IPS-15b (cell line): ENCODE results near the gene GLMN.

Experiments
- H3K27me3 ChIP-seq: one replicate; pipeline ENCODE4 v1.6.1; 2013; ENCODE audit warnings: low read length; ENCODE audit not compliant: control insufficient read depth, insufficient read depth
- H3K36me3 ChIP-seq: one replicate; pipeline ENCODE4 v1.6.1; 2013; ENCODE audit warnings: low read length; ENCODE audit not compliant: control insufficient read depth, insufficient read depth
- H3K4me1 ChIP-seq: one replicate; pipeline ENCODE4 v1.6.1; 2013; ENCODE audit warnings: mild to moderate bottlenecking, low read length; ENCODE audit not compliant: control insufficient read depth, insufficient read depth
- H3K4me3 ChIP-seq: one replicate; pipeline ENCODE4 v1.5.1; 2013; ENCODE audit warnings: low read depth, low read length
- H3K9ac ChIP-seq: one replicate; pipeline ENCODE4 v1.6.1; 2013; ENCODE audit warnings: low read depth, mild to moderate bottlenecking, low read length
- H3K9me3 ChIP-seq: one replicate; pipeline ENCODE4 v1.6.1; 2013; ENCODE audit warnings: mild to moderate bottlenecking, low read length; ENCODE audit not compliant: control insufficient read depth, insufficient read depth

The GLMN gene, protein sequence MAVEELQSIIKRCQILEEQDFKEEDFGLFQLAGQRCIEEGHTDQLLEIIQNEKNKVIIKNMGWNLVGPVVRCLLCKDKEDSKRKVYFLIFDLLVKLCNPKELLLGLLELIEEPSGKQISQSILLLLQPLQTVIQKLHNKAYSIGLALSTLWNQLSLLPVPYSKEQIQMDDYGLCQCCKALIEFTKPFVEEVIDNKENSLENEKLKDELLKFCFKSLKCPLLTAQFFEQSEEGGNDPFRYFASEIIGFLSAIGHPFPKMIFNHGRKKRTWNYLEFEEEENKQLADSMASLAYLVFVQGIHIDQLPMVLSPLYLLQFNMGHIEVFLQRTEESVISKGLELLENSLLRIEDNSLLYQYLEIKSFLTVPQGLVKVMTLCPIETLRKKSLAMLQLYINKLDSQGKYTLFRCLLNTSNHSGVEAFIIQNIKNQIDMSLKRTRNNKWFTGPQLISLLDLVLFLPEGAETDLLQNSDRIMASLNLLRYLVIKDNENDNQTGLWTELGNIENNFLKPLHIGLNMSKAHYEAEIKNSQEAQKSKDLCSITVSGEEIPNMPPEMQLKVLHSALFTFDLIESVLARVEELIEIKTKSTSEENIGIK

DNA sequence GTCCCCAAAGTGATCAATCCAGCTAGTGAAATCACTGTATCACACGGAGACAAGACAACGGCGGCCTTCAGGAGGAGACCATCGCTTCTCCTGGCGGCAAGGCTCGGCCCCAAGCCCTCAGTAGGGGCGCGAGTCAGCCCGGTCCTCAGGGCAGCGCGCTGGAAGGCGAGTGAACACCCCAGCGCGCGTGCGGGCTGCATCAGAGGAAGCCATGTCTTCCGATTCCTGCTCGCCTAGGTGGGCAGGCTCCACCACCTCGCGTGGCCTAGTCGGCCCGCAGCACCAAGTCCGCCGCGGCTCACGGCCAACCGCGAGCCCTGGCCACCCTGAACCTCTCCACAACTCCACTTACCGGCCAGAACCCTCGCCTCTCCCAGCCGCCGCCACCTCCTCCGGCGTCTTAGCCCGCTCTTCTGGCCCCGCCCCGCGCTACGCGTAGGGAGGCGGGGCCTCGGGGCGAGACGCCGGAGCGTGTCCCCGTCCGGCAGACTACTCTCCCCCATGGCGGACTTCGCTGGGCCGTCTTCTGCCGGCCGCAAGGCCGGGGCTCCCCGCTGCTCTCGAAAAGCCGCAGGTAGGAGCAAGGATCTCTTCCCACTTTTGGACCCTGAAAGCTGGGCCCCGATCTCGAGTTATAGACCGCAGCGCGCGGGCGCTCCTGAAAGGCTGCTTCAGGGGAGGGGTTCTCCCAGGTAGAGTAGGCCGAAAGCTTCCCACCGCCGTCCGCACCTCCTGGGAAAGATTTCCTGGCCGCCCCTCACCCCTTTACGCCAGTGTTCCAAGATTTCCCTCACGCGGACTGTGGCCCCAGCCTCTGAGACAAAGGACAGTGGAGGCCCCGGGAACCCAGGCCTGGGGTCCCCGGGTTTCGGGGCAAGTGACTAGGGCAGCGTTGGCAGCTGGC lies at the start of gene GLMN, which contains the start of gene RPAP2:
TSS of gene GLMN (minus strand) at position 415 of the 904 bp plus-strand sequence. CDS start 988 bp downstream, outside the sequence.
TSS of gene RPAP2 (plus strand) at position 487 of the 904 bp plus-strand sequence. CDS start at position 502, 15 bp downstream.
- Histone ChIP-seq H3K9ac (peak within 1 kb of the TSS; percentile 97), H3K9me3 (no peaks in the 10 kb centered on the region), H3K27me3 (no peaks in the 10 kb centered on the region), H3K36me3 (peaks cover 11% of the 10 kb centered on the region), H3K4me3 (peak within 1 kb of the TSS; percentile 82), H3K4me1 (peaks cover 2% of the 10 kb centered on the region)

DNA sequence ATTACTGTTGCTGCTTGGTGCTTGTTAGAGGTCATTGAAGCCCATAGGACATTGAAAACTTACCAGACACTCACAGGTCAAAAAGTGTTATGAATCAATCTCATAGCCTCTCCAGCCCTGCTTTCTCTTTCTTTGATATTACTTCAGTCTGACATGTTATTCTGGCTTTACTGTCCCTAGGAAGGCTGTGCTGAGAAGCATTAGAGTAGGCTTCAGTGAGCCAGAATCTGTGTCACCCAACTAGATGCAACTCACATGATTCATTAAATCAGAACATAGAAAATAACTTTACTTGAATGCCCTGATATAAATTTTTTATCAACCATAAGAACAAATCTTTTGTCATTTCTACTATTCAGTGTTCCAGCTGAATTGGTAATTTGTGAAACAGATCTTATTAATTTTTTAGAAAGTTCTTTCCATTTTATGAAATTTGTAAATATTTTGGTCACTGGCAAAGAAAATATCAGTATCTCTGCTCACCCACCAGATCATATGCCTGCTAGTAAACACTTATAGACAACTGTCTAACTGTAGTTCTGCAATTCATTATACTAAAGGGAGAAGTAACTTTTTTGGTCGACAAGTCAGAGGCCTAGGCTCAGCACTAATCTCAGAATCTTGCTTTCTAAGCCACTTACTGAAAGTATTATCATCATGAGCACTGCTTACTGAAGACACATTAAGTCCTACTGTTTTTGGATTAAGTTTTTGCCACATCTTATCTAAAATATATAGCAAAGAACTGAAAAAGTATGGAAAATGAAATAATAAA lies 48.3 kb upstream of the GLMN start:
- Histone ChIP-seq H3K4me3 (no peak overlapping the region), H3K36me3 (no peaks in the 10 kb centered on the region)

DNA sequence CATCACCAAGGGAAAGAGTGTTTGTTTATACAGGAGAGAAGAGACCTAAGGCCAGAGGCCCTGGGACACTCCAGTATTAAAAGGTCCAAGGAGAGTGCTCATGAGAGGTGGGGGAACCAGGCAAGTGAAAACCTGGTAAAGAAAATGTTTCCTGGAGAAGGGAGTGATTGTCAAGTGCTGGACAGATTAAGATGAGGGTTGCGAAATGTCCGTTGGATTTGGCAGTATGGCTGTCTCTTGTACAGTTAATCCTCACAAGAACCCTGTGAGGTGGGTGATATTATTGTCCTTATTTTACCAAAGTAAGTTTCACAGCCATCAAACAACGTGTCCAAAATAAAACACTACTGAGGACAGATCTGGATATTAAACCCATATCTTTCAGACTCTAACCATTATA lies 44.3 kb upstream of the GLMN start:
- Histone ChIP-seq H3K4me1 (no peaks in the 10 kb centered on the region), H3K27me3 (no peaks in the 10 kb centered on the region), H3K36me3 (no peaks in the 10 kb centered on the region), H3K4me3 (no peak overlapping the region), H3K9me3 (no peaks in the 10 kb centered on the region), H3K9ac (no peak overlapping the region)

More for the DNA sequence above, 48.3 kb upstream of the GLMN start:
- no peaks in the 10 kb centered on the region for H3K9me3 ChIP-seq
- no peak overlapping the region for H3K9ac ChIP-seq
- H3K4me1 ChIP-seq, result no peaks in the 10 kb centered on the region
- no peaks in the 10 kb centered on the region for H3K27me3 ChIP-seq

DNA sequence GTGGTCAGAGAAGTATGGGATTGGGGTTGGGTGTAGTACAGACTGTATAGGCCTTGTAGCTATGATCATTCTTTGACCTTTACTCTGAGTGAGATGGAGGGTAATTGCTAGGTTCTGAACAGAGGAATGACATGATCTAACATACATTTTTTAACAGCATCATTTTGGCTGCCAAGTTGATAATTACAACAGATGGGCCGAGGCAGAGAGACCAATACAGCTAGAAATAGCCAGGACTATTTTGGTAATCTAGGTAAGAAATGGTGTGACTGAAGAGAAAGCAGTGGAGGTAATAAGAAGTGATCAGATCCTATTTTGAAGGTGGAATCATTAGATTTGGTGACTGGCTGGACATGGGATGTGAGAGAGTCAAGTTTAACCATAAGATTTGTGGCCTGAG lies 43.6 kb upstream of the GLMN start:
- Histone ChIP-seq H3K9me3 (no peaks in the 10 kb centered on the region), H3K36me3 (no peaks in the 10 kb centered on the region), H3K27me3 (no peaks in the 10 kb centered on the region), H3K4me3 (no peak overlapping the region), H3K9ac (no peak overlapping the region), H3K4me1 (no peaks in the 10 kb centered on the region)

DNA sequence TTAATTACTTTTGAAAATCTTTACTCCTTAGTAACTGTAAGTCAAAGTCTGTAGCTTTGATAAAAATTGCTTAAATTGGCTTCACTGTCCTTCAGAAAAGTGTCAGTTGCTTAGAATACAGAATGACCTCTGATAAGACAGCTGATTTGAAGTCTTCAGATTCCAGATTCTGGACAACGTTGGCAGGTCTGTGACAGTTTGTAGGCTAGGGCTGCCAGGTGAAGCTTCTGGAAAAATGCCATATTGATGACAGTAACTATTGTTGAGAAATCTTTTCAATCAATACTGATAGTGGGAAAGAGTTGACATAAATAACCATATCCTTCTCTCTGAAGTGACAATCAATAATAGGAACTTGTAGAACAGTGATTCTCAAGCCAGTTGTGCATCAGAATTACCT lies 41.4 kb upstream of the GLMN start:
- H3K27me3 ChIP-seq, result no peaks in the 10 kb centered on the region
- H3K4me3 ChIP-seq, result no peak overlapping the region
- H3K9me3 ChIP-seq, result no peaks in the 10 kb centered on the region
- no peaks in the 10 kb centered on the region for H3K4me1 ChIP-seq
- H3K9ac ChIP-seq, result no peak overlapping the region
- H3K36me3 ChIP-seq, result no peaks in the 10 kb centered on the region

DNA sequence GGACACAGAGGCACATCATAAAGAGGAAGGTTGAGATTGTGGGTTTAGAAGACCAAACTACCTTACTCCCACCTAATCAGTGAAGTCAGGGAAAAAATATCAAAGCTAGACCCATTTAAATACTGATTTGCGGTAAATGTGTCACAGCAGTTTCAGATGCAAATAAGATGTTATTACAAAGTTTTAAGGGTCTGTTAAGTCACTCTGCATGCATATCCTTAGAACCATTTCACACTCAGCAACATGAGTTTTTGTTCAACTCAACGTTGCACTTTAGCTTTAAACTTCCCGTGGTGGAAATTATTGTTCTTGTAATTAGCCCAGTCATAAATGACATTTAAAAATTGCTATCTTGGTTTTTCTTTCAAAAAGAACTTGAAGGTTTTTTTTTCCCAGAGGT lies 34.9 kb upstream of the GLMN start:
- Histone ChIP-seq H3K4me3 (no peak overlapping the region), H3K4me1 (no peaks in the 10 kb centered on the region), H3K27me3 (no peaks in the 10 kb centered on the region), H3K9me3 (no peaks in the 10 kb centered on the region), H3K9ac (no peak overlapping the region), H3K36me3 (no peaks in the 10 kb centered on the region)

DNA sequence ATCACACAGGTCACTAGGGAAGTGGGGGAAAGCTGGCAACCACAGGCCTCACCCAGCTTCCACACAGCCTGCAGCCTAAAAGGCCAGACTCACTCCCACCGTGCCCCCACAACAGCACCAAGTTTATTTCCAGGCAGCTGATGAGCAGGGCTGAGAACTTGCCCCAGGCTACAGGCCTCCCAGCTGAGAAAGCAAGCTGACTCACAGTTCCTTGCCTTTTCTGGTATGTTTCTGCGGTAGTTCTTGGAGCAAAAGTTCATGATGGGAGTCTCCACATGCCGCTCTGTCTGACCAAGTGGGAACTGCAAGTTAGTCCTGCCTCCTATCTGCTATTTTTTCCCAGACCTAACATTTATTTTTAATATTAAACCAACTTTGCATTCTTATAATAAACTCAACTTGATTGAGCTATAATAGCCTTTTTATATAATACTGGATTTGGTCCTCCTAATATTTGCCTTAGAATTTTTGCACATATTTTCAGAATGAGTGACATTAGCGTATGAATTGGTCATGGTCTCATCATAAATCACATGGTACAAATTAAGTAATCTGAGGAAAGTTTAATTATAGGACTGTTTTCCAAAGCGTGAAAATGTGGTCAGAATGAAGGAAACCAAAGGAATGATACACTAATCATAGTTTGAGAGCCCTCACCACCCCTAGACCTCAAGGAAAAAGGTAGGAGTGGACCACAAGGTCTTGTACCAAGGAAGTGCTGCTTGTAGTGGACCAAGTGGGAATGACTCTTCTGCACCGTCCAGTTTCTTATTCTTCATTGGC lies 30.8 kb upstream of the GLMN start:
- H3K9me3 ChIP-seq, result peaks cover 8% of the 10 kb centered on the region
- H3K4me1 ChIP-seq, result no peaks in the 10 kb centered on the region
- H3K9ac ChIP-seq, result no peak overlapping the region
- no peaks in the 10 kb centered on the region for H3K36me3 ChIP-seq
- no peak overlapping the region for H3K4me3 ChIP-seq
- H3K27me3 ChIP-seq, result no peaks in the 10 kb centered on the region

DNA sequence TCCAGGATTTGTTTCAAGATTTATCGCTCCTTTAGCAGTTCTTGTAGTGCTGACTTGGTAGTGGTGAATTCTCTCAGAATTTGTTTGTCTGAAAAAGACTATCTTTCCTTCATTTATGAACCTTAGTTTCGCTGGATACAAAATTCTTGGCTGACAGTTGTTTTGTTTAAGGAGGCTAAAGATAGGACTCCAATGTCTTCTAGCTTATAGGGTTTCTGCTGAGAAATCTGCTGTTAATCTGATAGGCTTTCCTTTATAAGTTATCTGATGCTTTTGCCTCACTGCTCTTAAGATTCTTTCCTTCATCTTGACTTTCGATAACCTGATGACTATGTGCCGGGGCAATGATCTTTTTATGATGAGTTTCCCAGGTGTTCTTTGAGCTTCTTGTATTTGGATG lies 29.0 kb upstream of the GLMN start:
- H3K4me3 ChIP-seq, result no peak overlapping the region
- no peaks in the 10 kb centered on the region for H3K27me3 ChIP-seq
- H3K4me1 ChIP-seq, result no peaks in the 10 kb centered on the region
- no peak overlapping the region for H3K9ac ChIP-seq
- H3K36me3 ChIP-seq, result no peaks in the 10 kb centered on the region
- H3K9me3 ChIP-seq, result peaks cover 8% of the 10 kb centered on the region

DNA sequence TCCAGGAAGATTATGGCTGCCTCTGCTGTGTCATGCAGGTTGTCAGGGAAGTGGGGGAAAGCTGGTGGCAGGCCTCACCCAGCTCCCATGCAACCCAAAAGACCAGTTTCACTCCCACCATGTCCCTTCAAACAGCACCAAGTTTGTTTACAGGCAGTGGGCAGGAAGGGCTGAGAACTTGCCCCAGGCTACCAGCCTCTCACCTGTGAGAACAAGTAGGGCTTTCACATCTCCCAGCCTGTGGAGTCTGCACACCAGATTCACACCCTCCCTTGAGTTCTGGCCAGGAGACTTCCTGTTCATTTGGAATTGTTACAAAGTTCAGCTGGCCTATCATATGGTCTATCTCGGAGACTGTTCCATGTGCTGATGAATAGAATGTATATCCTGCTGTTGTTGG lies 27.9 kb upstream of the GLMN start:
- Histone ChIP-seq H3K4me3 (no peak overlapping the region), H3K9ac (no peak overlapping the region), H3K9me3 (peaks cover 8% of the 10 kb centered on the region), H3K36me3 (no peaks in the 10 kb centered on the region), H3K4me1 (no peaks in the 10 kb centered on the region), H3K27me3 (no peaks in the 10 kb centered on the region)

DNA sequence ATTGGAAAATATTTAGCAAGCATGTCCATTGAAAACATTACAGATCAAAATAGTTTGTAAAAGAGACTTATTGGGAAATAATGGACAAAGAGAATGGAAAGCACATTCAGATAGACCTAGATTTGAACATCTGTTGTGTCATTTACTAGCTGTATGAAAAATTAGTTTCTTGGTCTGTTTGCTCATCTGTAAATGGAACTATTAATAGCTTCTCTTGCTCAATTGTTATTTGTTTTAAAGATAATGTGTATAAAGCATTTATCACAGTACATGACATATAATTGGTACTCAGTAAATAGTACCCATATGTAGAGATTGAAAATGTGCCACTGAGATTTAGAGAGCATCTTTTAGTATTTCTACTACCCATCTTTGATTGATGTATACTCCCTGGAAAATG lies 26.0 kb upstream of the GLMN start:
- Histone ChIP-seq H3K4me3 (no peak overlapping the region), H3K36me3 (no peaks in the 10 kb centered on the region), H3K27me3 (no peaks in the 10 kb centered on the region), H3K9ac (no peak overlapping the region), H3K4me1 (no peaks in the 10 kb centered on the region), H3K9me3 (peaks cover 8% of the 10 kb centered on the region)
